Neural progenitor cell (in vitro differentiated cells): ENCODE data around the gene VTN.

Experiments
- EZH2 ChIP-seq: fragments of 200-600 bp; sonication (generic); IDR thresholded peaks from 2 replicates; pipeline ENCODE4 v1.6.1; 2017; ENCODE audit warnings: antibody characterized with exemption, mild to moderate bottlenecking, moderate library complexity
- EZH2phosphoT487 ChIP-seq: fragments of 200-600 bp; sonication (generic); IDR thresholded peaks from 2 replicates; pipeline ENCODE4 v1.6.1; 2017; ENCODE audit warnings: antibody characterized with exemption
- TF ChIP-seq, protein P1 (sequence below): fragments of 200-600 bp; sonication (generic); IDR thresholded peaks from 2 replicates; pipeline ENCODE4 v1.5.1; 2017; ENCODE audit warnings: antibody characterized with exemption, mild to moderate bottlenecking

DNA sequence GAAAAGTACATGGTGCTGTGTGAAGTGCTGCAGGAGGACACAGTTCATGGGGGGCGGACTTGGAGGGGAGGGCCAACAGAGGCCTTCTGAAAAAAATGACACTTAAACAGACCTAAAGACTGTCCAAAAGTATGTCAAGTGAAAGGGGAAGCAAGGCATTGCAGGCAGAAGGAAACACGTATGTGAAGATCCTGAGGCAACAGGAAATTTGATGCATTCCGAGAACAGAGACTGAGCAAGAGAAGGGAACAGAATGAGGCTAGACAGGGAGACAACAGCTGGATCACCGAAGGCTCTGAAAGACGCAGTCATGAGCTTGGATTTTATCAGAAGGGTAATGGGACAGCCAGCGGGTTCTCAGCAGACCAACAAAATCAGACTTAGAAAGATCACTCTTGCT, 35.9 kb downstream of the VTN start:
- TF ChIP-seq, protein P1, sequence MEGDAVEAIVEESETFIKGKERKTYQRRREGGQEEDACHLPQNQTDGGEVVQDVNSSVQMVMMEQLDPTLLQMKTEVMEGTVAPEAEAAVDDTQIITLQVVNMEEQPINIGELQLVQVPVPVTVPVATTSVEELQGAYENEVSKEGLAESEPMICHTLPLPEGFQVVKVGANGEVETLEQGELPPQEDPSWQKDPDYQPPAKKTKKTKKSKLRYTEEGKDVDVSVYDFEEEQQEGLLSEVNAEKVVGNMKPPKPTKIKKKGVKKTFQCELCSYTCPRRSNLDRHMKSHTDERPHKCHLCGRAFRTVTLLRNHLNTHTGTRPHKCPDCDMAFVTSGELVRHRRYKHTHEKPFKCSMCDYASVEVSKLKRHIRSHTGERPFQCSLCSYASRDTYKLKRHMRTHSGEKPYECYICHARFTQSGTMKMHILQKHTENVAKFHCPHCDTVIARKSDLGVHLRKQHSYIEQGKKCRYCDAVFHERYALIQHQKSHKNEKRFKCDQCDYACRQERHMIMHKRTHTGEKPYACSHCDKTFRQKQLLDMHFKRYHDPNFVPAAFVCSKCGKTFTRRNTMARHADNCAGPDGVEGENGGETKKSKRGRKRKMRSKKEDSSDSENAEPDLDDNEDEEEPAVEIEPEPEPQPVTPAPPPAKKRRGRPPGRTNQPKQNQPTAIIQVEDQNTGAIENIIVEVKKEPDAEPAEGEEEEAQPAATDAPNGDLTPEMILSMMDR: no peak
- TF ChIP-seq EZH2: no peak
- no peak for TF ChIP-seq EZH2phosphoT487
